ENCODE data around the gene SEPTIN11. TPM values are rescaled to one million over a fixed set of nuclear protein-coding genes. Genes with fewer than 3 reads are reported as not detected.

The SEPTIN11 gene
- polyA plus RNA-seq, 3 donors = 3.2 to 14.8 (median 8.8) TPM

DNA sequence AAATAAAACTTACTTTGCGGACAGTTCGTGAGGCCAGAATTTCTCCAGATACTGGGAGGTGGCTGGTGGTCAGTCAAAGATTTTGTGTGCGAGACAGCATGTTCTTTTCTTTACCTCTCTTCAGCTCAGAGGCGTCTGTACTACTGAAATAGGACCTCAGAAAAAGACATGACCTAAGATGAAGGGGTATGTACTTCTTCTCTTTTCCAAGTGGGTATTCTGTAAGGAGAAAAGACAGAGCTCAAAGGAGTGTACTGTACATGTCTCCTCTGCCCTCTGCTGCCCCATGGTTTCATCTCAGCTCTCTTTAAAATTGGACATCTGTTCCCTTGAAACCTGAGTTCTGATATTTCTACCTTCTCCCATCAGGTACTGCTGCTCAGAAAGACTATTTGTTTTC, 38.1 kb downstream of the SEPTIN11 start:
- Histone ChIP-seq H3K4me3 (replicated peaks in 1 of 3; ENCODE audit: low read depth in 2 of 3, low read length in 3 of 3) (no peak overlapping the region), H3K27ac (ENCODE audit: low read depth in 1 of 2, low read length in 2 of 2) (no peak overlapping the region), H3K9me3 (replicated peaks in 1 of 2; ENCODE audit: control insufficient read depth in 1 of 2, insufficient read depth in 1 of 2, low read length in 2 of 2) (peaks cover 4 to 7% of the 10 kb centered on the region in 2 donors), H3K4me2 (replicated peaks; ENCODE audit: extremely low read depth, low read length, poor library complexity, severe bottlenecking) (no peak overlapping the region), H3K9ac (ENCODE audit: insufficient read depth, low read length, poor library complexity, severe bottlenecking) (no peak overlapping the region), H3K36me3 (replicated peaks in 1 of 2; ENCODE audit: control insufficient read depth in 1 of 2, insufficient read depth in 2 of 2, low read length in 2 of 2) (no peaks in the 10 kb centered on the region), H4K20me1 (ENCODE audit: insufficient read depth, low read length) (no peaks in the 10 kb centered on the region), H3K79me2 (ENCODE audit: insufficient read depth, low read length) (no peaks in the 10 kb centered on the region), H2AFZ (ENCODE audit: insufficient read depth, low read depth, low read length, poor library complexity, severe bottlenecking) (no peak overlapping the region), H3K4me1 (ENCODE audit: control insufficient read depth in 1 of 2, insufficient read depth in 2 of 2, low read length in 2 of 2) (peaks cover 0 to 3% of the 10 kb centered on the region in 2 donors), H3K27me3 (ENCODE audit: control insufficient read depth in 2 of 2, insufficient read depth in 2 of 2, low read length in 2 of 2) (no peaks in the 10 kb centered on the region)
- Mint-ChIP-seq H3K9me3 (peaks cover 7 to 10% (median 9%) of the 10 kb centered on the region in 7 donors), H3K27ac (no peak overlapping the region), H3K36me3 (peaks cover 7 to 10% of the 10 kb centered on the region in 2 donors), H3K4me3 (no peak overlapping the region), H3K4me1 (peaks cover 10% of the 10 kb centered on the region), H3K27me3 (ENCODE audit: low read depth in 3 of 3) (peaks cover 0 to 4% (median 3%) of the 10 kb centered on the region in 3 donors)
- no peak for DNase-seq
- no CpG with 5 or more reads among the region's 4 CpGs for WGBS (ENCODE audit: insufficient coverage)
- TF ChIP-seq, protein P1, sequence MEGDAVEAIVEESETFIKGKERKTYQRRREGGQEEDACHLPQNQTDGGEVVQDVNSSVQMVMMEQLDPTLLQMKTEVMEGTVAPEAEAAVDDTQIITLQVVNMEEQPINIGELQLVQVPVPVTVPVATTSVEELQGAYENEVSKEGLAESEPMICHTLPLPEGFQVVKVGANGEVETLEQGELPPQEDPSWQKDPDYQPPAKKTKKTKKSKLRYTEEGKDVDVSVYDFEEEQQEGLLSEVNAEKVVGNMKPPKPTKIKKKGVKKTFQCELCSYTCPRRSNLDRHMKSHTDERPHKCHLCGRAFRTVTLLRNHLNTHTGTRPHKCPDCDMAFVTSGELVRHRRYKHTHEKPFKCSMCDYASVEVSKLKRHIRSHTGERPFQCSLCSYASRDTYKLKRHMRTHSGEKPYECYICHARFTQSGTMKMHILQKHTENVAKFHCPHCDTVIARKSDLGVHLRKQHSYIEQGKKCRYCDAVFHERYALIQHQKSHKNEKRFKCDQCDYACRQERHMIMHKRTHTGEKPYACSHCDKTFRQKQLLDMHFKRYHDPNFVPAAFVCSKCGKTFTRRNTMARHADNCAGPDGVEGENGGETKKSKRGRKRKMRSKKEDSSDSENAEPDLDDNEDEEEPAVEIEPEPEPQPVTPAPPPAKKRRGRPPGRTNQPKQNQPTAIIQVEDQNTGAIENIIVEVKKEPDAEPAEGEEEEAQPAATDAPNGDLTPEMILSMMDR (IDR thresholded peaks at IDR 0.05) = no peak
- intact Hi-C loops (cut with micrococcal nuclease) = no loop called here

DNA sequence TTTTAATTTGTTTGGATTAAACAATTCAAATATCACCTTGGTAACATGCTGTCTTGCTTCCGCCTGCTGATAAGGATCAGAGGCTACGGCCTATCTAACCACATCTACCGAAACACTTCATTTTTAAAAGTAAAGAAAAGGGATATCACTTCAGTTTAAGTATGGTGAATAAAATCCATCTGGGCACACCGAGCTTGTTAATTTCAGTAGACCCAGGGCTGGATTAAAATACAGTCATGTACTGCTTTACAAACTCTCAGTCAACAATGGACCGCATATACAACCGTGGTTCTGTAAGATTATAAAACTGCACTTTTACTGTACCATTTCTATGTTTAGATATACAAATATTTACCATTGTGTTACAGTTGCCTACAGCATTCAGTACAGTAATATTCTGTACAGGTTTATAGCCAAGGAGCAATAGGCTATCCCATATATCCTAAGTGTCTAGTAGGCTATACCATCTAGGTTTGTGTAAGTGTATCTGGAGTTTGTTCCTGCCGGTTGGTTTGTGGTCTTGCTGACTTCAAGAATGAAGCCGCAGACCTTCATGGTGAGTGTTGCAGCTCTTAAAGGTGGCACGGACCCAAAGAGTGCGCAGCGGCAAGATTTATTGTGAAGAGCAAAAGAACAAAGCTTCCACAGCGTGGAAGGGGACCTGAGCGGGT, 40.0 kb downstream of the SEPTIN11 start:
- no peak overlapping the region for H2AFZ ChIP-seq (ENCODE audit: insufficient read depth, low read depth, low read length, poor library complexity, severe bottlenecking)
- H3K4me3 ChIP-seq (replicated peaks in 1 of 3; ENCODE audit: low read depth in 2 of 3, low read length in 3 of 3) = no peak overlapping the region
- no peak overlapping the region for H3K27ac ChIP-seq (ENCODE audit: low read depth in 1 of 2, low read length in 2 of 2)
- no peaks in the 10 kb centered on the region for H3K4me1 ChIP-seq (ENCODE audit: control insufficient read depth in 1 of 2, insufficient read depth in 2 of 2, low read length in 2 of 2)
- Mint-ChIP-seq H3K4me1 (peaks cover 2% of the 10 kb centered on the region), H3K27ac (no peak overlapping the region), H3K27me3 (ENCODE audit: low read depth in 3 of 3) (peaks cover 0 to 6% (median 3%) of the 10 kb centered on the region in 3 donors), H3K36me3 (peaks cover 7 to 10% of the 10 kb centered on the region in 2 donors), H3K4me3 (no peak overlapping the region), H3K9me3 (peaks cover 7 to 10% (median 9%) of the 10 kb centered on the region in 7 donors)
- DNase-seq = no peak
- H3K79me2 ChIP-seq (ENCODE audit: insufficient read depth, low read length) = no peaks in the 10 kb centered on the region
- no peak overlapping the region for H3K9ac ChIP-seq (ENCODE audit: insufficient read depth, low read length, poor library complexity, severe bottlenecking)
- no peaks in the 10 kb centered on the region for H3K27me3 ChIP-seq (ENCODE audit: control insufficient read depth in 2 of 2, insufficient read depth in 2 of 2, low read length in 2 of 2)
- H3K36me3 ChIP-seq (replicated peaks in 1 of 2; ENCODE audit: control insufficient read depth in 1 of 2, insufficient read depth in 2 of 2, low read length in 2 of 2) = no peaks in the 10 kb centered on the region
- H4K20me1 ChIP-seq (ENCODE audit: insufficient read depth, low read length) = no peaks in the 10 kb centered on the region
- no peak overlapping the region for H3K4me2 ChIP-seq (replicated peaks; ENCODE audit: extremely low read depth, low read length, poor library complexity, severe bottlenecking)
- intact Hi-C loops (cut with micrococcal nuclease) = no loop called here
- 1% methylated on average over 7 of the region's 13 CpGs for WGBS (ENCODE audit: insufficient coverage)
- TF ChIP-seq, protein P1 (IDR thresholded peaks at IDR 0.05) = no peak
- peaks cover 4 to 7% of the 10 kb centered on the region in 2 donors for H3K9me3 ChIP-seq (replicated peaks in 1 of 2; ENCODE audit: control insufficient read depth in 1 of 2, insufficient read depth in 1 of 2, low read length in 2 of 2)
